HG03342 (cell line): ENCODE results near the gene CSRP1.

Source experiments
- ATAC-seq: cut with Tn5 transposase; IDR thresholded peaks from one replicate; pipeline ENCODE4 v1.9.1; 2021; ENCODE audit warnings: mild to moderate bottlenecking, moderate library complexity; ENCODE audit not compliant: unreplicated experiment

Gene CSRP1

GRCh38 chr1:201513498-201514243 lies 6.7 kb upstream of the CSRP1 start:
- ATAC-seq: no peak

- peak; percentile 40 for ATAC-seq
Observed at GRCh38 chr1:201511941-201512539, 5.1 kb upstream of the CSRP1 start.

GRCh38 chr1:201511396-201511940 lies 4.5 kb upstream of the CSRP1 start:
- ATAC-seq: no peak

DNA sequence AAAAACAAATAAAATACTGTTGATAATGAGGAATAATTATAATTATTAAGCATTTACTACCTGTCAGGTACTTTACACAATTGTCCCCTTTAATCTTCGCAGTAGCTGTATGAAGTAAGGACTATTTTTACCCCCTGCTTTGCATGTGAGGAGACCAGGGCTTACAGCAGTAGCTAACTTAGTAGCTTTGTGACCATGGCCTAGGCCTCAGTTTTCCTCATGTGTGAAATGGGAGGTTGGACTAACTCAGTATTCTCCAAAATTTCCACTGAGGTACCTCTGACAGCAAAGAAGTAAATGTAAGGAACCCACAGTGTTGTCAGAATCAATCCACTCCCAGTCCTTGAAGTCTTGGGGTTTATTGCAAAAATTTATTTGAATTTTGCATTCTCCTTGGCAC lies 3.8 kb upstream of the CSRP1 start:
- ATAC-seq: no peak

DNA sequence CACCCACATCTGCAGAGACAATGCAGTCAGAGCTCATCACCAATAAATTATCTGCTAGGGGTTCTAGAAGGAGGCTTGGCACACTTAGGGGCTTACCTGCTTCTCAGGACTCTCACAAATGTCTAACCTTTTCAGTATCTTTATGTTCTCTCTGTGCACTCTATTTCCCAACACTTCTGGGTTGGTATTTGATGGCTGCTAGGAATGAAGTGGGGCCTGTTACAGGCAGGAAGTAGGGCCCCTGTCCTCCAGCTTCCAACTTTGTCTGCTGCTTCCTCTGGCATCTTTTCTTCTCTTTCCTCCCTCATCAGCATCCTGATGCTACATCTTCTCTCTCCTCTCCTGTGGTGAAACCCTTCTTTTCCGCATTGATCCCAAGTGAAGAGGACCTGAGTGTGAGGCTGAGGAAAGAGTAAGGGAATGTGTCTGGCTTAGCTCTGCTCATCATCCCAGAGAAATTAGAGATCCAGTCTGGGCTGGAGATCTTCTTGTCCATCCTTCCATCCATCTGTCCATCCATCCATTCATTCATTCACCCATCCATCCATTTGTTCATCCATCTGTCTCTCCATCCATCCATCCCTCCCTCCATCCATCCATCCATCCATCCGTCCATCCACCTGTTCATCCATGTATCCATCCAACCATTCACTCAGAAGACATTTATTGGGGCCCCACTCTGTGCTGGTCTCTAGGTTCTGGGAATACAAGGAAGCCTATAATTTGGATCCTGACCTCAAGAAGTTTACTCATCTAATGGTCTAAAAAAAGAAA lies 2.9 kb upstream of the CSRP1 start:
- ATAC-seq: no peak

- ATAC-seq: no peak
Observed at GRCh38 chr1:201508809-201509208, 1.9 kb upstream of the CSRP1 start.

DNA sequence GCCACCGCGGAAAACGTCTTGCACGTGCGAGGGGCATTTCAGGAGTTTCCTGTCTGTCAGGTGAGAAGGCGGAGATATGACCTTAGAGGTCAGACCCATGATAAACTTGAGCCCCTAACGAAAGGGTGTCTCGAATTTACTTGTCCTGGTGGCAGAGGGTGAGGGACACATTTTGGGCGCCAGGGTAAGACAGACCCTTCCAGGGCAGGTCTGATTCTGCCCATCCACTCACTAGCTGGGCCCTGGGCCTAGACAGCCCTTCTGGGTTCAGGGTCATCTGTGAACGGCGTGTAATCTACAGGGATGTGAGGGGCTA lies 395 bp upstream of the CSRP1 start:
- peak; percentile 14 for ATAC-seq

DNA sequence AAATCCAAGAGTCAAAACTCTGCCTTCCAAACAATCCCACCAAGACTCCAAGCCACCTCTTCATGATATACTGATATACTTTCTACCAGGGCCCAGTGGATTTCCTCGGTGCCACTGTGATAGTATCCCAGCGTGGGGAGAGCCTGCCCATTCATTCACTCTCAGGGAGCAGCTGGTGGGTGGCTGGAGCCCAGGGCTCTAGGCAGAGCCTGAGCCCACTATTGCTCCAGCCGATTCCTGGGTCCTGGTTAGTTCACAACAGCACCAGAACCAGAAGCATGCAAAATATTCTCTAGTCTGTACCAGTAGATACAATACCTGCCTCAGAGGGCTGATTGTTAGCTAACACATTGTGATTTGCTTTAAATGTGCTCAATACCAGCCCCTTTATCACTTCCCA lies 831 bp downstream of the CSRP1 start:
- no peak for ATAC-seq

- ATAC-seq: no peak
Observed at GRCh38 chr1:201505503-201505890, 1.4 kb downstream of the CSRP1 start.

DNA sequence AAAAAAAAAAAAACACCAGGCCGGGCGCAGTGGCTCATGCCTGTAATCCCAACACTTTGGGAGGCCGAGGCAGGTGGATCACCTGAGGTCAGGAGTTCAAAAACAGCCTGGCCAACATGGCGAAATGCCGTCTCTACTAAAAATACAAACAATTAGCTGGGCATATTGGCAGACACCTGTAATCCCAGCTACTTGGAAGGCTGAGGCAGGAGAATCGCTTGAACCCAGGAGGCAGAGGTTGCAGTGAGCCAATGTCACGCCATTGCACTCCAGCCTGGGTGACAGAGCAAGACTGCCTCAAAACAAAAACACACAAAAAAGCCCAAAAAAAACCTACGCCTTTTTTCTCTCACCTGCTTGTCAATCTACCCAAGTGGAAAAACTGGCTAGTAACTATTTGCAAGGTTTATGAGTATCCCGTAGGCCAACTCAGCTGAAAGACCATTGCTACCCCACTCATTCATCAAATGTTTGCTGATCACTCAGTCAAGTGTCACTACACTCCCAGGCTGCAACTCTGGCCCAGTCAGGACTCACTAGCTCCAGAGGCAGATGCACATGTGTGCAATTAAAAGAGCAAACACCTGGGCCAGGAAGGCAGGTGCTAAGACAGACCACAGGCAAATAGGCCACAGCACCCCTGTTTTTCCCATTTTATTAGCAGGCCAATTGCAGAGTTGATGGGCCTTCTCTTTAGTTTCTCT lies 2.0 kb downstream of the CSRP1 start:
- no peak for ATAC-seq

GRCh38 chr1:201504179-201504631 lies 2.7 kb downstream of the CSRP1 start:
- no peak for ATAC-seq

DNA sequence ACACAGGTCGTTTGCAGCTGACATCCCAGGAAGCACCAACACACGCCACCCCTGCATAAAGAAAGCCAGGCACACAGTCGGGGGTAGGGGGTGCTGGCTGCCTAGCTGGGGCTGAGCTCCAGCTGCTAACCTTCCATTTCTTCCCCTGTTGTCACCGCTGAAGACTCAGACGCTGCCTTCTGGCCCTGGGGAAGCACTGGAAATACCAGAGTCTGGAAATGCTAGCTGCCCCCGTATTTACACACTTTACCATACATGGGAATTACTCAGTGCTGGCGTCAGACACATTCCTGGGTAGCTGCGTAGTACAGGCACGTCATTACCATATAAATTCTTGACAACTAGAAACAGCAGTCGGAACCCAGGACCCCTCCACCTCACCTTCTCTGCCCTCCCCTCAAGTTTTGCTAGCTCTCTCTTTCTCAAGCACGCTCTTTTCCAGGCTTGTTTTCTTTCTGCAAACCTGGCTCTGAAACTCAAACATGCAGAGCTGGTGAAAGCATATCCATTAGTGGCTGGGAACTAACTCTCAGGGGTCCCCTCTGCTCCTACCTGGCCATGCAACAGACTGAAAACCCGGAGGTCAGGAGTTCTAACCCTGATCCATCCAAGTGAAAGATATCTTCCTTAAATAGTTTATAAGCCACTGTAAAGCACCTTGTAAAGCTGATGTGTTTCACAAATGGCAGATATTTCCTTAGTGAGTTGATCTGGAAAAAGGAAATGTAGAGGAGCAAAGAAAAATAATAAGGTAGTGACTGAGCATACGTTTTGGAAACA lies 3.3 kb downstream of the CSRP1 start:
- no peak for ATAC-seq

DNA sequence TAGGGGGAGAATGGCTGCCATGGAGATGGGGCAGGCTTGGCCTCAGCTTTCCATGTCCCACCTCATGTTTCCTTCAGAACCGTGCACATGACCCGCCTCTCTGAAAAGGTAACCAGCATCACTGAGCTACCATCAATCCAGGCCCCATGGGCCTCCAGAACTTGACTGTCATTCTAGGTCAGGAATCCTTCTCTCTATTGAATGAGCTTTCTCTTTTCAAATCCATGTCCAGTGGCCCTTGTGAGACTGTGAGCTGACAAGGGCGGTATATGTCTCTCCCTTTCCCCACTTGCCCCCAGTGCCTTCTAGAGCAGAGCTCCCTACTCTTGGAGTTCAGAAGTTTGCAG lies 4.4 kb downstream of the CSRP1 start:
- no peak for ATAC-seq

DNA sequence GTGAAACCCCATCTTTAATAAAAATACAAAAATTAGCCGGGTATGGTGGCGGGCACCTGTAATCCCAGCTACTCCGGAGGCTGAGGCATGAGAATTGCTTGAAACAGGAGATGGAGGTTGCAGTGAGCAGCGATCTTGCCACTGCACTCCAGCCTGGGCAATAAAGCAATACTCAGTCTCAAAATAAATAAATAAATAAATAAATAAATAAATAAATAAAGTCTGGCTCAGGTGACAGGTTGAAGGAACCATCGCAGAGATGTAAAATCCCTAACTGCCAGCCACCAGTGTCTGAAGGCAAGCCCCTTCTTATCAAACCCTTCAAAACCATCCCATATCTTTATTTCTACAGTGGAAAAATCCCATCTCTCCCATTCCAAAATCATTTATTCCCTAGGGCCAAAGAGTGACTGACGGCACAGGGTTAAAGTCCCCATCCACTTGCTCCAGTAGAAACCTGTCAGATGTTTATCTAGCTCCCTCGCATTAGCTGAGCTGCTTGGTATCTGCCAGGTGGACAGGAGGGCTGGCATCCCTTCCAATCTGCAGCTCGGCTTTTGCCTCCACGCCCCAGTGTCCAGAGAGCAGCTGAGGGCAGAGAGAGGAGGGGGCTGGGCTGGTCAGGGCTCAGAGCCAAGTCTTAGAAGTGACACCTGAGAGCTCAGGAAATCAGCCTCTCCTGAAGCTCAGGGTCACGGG lies 5.0 kb downstream of the CSRP1 start:
- ATAC-seq: no peak

DNA sequence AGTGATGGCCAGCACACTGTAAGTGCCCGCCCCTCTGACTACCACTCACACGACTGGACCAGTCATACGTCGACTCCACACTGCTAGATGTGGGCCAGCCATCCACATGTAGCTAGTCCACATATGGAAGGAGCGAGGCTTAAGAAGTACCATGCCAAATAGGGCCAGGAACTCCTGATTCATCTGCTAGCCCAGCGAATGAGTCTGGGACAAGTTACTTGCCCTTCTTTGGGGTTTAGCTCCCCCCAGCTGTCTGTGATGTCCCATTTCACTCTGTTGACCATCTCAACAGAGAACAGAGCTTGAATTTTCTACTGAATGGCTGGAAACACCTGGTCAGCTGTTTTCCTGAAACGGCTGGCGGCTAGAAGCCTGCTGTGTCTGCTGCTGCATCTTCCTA lies 5.8 kb downstream of the CSRP1 start:
- ATAC-seq: no peak

GRCh38 chr1:201500670-201501120 lies 6.2 kb downstream of the CSRP1 start:
- ATAC-seq: no peak

DNA sequence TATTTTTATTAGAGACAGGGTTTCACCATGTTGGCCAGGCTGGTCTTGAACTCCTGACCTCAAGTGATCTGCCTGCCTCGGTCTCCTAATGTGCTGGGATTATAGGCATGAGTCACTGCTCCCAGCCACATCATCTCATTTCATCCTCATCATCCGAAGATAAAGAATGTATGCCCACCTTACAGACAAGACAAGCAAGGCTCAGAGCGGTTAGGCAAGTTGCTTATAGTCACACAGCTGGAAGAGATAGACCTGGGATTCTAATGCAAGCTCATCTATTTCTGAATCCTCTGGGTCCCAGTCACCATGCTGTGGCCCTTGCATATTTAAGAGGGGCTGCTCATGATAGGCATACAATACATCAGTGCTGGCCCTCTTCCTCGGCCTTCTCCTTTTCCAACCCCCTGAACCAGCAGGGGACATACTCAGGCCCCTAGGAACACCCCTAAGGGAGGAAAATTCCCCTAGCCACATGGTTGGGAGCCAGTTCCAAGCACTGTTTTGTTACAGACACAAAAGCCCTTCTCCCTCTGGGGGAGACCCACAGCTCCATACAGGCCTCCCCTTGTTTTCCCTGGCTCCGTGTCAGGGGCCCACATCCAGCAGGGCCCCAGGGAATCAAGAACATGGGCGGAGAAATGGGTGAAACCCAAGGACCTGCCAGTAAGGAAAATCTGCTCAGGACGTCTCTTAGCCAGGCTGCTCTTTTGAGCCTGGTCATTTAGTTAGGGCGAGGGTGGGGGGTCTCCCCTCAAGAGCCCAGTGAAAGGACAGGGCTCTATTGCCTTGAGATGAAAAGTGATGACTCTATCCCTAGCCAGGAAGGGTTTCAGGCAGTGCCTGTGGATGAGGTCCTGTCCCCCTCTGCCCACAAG lies 6.9 kb downstream of the CSRP1 start:
- no peak for ATAC-seq

DNA sequence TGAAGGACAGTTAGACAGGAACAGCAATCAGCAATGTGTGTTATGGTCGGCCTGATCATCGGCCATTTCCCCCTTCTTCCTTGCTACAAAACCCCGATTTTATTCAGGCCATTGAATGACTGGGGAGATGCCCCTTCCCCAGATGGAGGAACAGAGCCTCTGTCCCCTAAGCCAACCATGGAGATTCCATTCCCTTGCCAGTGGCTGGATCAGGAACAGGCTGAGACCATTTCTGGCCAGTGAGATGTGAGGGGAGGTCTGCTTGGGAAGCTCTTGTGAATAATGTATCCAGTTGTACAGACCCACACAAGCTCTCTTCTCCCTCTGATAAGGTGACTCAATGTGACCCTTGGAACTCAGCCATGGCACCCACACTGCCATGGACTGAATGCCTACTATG lies 7.7 kb downstream of the CSRP1 start:
- no peak for ATAC-seq

GRCh38 chr1:201498621-201499020 lies 8.3 kb downstream of the CSRP1 start:
- no peak for ATAC-seq
